HPDE6-E6E7 (cell line): ENCODE measurements around the gene IRX4.

Experiments used
- DNase-seq: peaks from one replicate; pipeline ENCODE4 v3.0.0; 2011; ENCODE audit warnings: missing footprints; ENCODE audit errors: extremely low spot score

IRX4 gene

GRCh38 chr5:1914471-1914870 is 31.7 kb upstream of the IRX4 start:
- no peak for DNase-seq

- DNase-seq, result no peak
Observed at GRCh38 chr5:1913578-1913977, 30.9 kb upstream of the IRX4 start.

- DNase-seq, result no peak
Observed at GRCh38 chr5:1912951-1913565, 30.3 kb upstream of the IRX4 start.

- DNase-seq, result no peak
Observed at GRCh38 chr5:1911773-1912235, 29.1 kb upstream of the IRX4 start.

GRCh38 chr5:1910861-1911772 is 28.4 kb upstream of the IRX4 start:
- no peak for DNase-seq

- DNase-seq, result no peak
Observed at GRCh38 chr5:1910081-1910760, 27.5 kb upstream of the IRX4 start.

- DNase-seq, result no peak
Observed at GRCh38 chr5:1909346-1909985, 26.7 kb upstream of the IRX4 start.

GRCh38 chr5:1908931-1909330 is 26.2 kb upstream of the IRX4 start:
- no peak for DNase-seq

- DNase-seq, result no peak
Observed at GRCh38 chr5:1907616-1908015, 24.9 kb upstream of the IRX4 start.

GRCh38 chr5:1905108-1905507 is 22.4 kb upstream of the IRX4 start:
- DNase-seq, result no peak

GRCh38 chr5:1901983-1902382 is 19.3 kb upstream of the IRX4 start:
- DNase-seq, result no peak

GRCh38 chr5:1901061-1901460 is 18.3 kb upstream of the IRX4 start:
- DNase-seq, result no peak

- DNase-seq, result no peak
Observed at GRCh38 chr5:1899201-1899600, 16.5 kb upstream of the IRX4 start.

GRCh38 chr5:1897816-1898450 is 15.2 kb upstream of the IRX4 start:
- no peak for DNase-seq

GRCh38 chr5:1897386-1897785 is 14.7 kb upstream of the IRX4 start:
- no peak for DNase-seq

GRCh38 chr5:1896602-1897376 is 14.1 kb upstream of the IRX4 start:
- DNase-seq, result no peak

GRCh38 chr5:1895739-1896420 is 13.2 kb upstream of the IRX4 start:
- DNase-seq, result no peak

- DNase-seq, result no peak
Observed at GRCh38 chr5:1894243-1894642, 11.5 kb upstream of the IRX4 start.

GRCh38 chr5:1893754-1894153 is 11.0 kb upstream of the IRX4 start:
- no peak for DNase-seq
